Measurements from ENCODE around the gene RAB11FIP3.

RAB11FIP3 gene

GRCh38 chr16:552171-552570, 126.7 kb downstream of the RAB11FIP3 start:
- no peak for DNase-seq (ENCODE audit: low read depth)
- TF ChIP-seq CTCF (conservative IDR thresholded peaks at IDR 0.05; ENCODE audit: low read depth, low read length) = no peak
- H3K4me3 ChIP-seq (ENCODE audit: low read length) = no peak overlapping the region

GRCh38 chr16:553601-554296, 128.3 kb downstream of the RAB11FIP3 start:
- no peak overlapping the region for H3K4me3 ChIP-seq (ENCODE audit: low read length)
- DNase-seq (ENCODE audit: low read depth) = no peak
- TF ChIP-seq CTCF (conservative IDR thresholded peaks at IDR 0.05; ENCODE audit: low read depth, low read length) = no peak

GRCh38 chr16:554297-554621, 128.8 kb downstream of the RAB11FIP3 start:
- DNase-seq (ENCODE audit: low read depth) = no peak
- no peak overlapping the region for H3K4me3 ChIP-seq (ENCODE audit: low read length)
- no peak for TF ChIP-seq CTCF (conservative IDR thresholded peaks at IDR 0.05; ENCODE audit: low read depth, low read length)

GRCh38 chr16:554640-555365, 129.4 kb downstream of the RAB11FIP3 start:
- TF ChIP-seq CTCF (conservative IDR thresholded peaks at IDR 0.05; ENCODE audit: low read depth, low read length) = no peak
- H3K4me3 ChIP-seq (ENCODE audit: low read length) = no peak overlapping the region
- no peak for DNase-seq (ENCODE audit: low read depth)

GRCh38 chr16:555528-556473, 130.4 kb downstream of the RAB11FIP3 start:
- DNase-seq (ENCODE audit: low read depth) = no peak
- no peak overlapping the region for H3K4me3 ChIP-seq (ENCODE audit: low read length)
- TF ChIP-seq CTCF (conservative IDR thresholded peaks at IDR 0.05; ENCODE audit: low read depth, low read length) = no peak

- no peak overlapping the region for H3K4me3 ChIP-seq (ENCODE audit: low read length)
- no peak for TF ChIP-seq CTCF (conservative IDR thresholded peaks at IDR 0.05; ENCODE audit: low read depth, low read length)
- no peak for DNase-seq (ENCODE audit: low read depth)
Measured at GRCh38 chr16:556474-557173, 131.2 kb downstream of the RAB11FIP3 start.
